IMR-90 (cell line): Measurements from ENCODE around the gene ZFTA. TPM values are rescaled to one million over a fixed set of nuclear protein-coding genes. Genes with fewer than 3 reads are reported as not detected.

Source experiments
- ATAC-seq: fragments of 200-7000 bp; cut with Tn5 transposase; 2 replicates; pipeline ENCODE4 v1.9.1; 2020; ENCODE audit warnings: low read depth, mild to moderate bottlenecking, moderate library complexity
- BruUV-seq: library from RNA; stranded (reverse); fragments of 400-500 nt; replicated peaks from 2 replicates; lab custom pipeline; 2021; lab: Mats Ljungman, UMichigan
- CTCF ChIA-PET: fragments of 300-600 bp; formaldehyde crosslinking; extraction: SDS; loops from one replicate; lab custom pipeline; 2021; ENCODE audit warnings: antibody characterized with exemption; lab: Yijun Ruan, JAX
- POLR2A ChIA-PET: fragments of 300-600 bp; sonication (Branson Sonifier 250); formaldehyde crosslinking; loops from one replicate; lab custom pipeline; 2022; ENCODE audit warnings: antibody characterized with exemption; ENCODE audit not compliant: unreplicated experiment; lab: Charles Lee
- DNase-seq: peaks from one replicate; pipeline ENCODE4 v3.0.0; 2013
- H2AFZ ChIP-seq: replicated peaks from 2 replicates; pipeline ENCODE3; 2013; ENCODE audit warnings: low read length, mild to moderate bottlenecking; ENCODE audit not compliant: poor library complexity
- H2AK5ac ChIP-seq: 2 replicates; pipeline ENCODE4 v1.6.1; 2013; ENCODE audit warnings: low read depth, low read length, inconsistent platforms
- H2AK9ac ChIP-seq: replicated peaks from 2 replicates; pipeline ENCODE3; 2013; ENCODE audit warnings: mild to moderate bottlenecking, low read depth, low read length, moderate library complexity; ENCODE audit not compliant: poor library complexity
- H2BK120ac ChIP-seq: 2 replicates; pipeline ENCODE4 v1.6.1; 2013; ENCODE audit warnings: low read depth, low read length, inconsistent platforms
- H2BK15ac ChIP-seq: 3 replicates; pipeline ENCODE4 v1.6.1; 2013; ENCODE audit warnings: low read depth, low read length, inconsistent platforms
- H2BK20ac ChIP-seq: 2 replicates; pipeline ENCODE4 v1.6.1; 2013; ENCODE audit warnings: low read depth, mild to moderate bottlenecking, inconsistent platforms, low read length, moderate library complexity
- H2BK5ac ChIP-seq: 2 replicates; pipeline ENCODE4 v1.6.1; 2013; ENCODE audit warnings: mild to moderate bottlenecking, low read depth, low read length, inconsistent platforms; ENCODE audit not compliant: poor library complexity, severe bottlenecking
- H3K14ac ChIP-seq: replicated peaks from 2 replicates; pipeline ENCODE4 v1.6.1; 2013; ENCODE audit warnings: low read depth, low read length, inconsistent platforms
- H3K18ac ChIP-seq: 2 replicates; pipeline ENCODE4 v1.6.1; 2013; ENCODE audit warnings: low read depth, low read length, control low read depth
- H3K23ac ChIP-seq: 2 replicates; pipeline ENCODE4 v1.6.1; 2013; ENCODE audit warnings: low read depth, low read length, inconsistent platforms
- H3K27ac ChIP-seq: 2 replicates; pipeline ENCODE4 v1.5.1; 2013; ENCODE audit warnings: mild to moderate bottlenecking, control low read depth, low read length; ENCODE audit not compliant: insufficient read depth
- H3K27me3 ChIP-seq: 2 replicates; pipeline ENCODE4 v1.6.1; 2013; ENCODE audit warnings: low read length; ENCODE audit not compliant: control insufficient read depth, insufficient read depth
- H3K36me3 ChIP-seq: 2 replicates; pipeline ENCODE4 v1.6.1; 2013; ENCODE audit warnings: low read length, mixed read lengths; ENCODE audit not compliant: control insufficient read depth, insufficient read depth
- H3K4ac ChIP-seq: 2 replicates; pipeline ENCODE4 v1.6.1; 2013; ENCODE audit warnings: low read depth, low read length, inconsistent platforms
- H3K4me1 ChIP-seq: 2 replicates; pipeline ENCODE4 v1.6.1; 2013; ENCODE audit warnings: low read length, mixed read lengths; ENCODE audit not compliant: control insufficient read depth, insufficient read depth
- H3K4me2 ChIP-seq: 2 replicates; pipeline ENCODE4 v1.6.1; 2013; ENCODE audit warnings: low read depth, mild to moderate bottlenecking, control low read depth, low read length, moderate library complexity
- H3K4me3 ChIP-seq: 2 replicates; pipeline ENCODE4 v1.5.1; 2013; ENCODE audit warnings: low read depth, mild to moderate bottlenecking, control low read depth, low read length, moderate library complexity; ENCODE audit not compliant: insufficient read depth
- H3K56ac ChIP-seq: 2 replicates; pipeline ENCODE4 v1.6.1; 2013; ENCODE audit warnings: low read length, inconsistent platforms; ENCODE audit not compliant: insufficient read depth; ENCODE audit errors: extremely low read depth
- H3K79me1 ChIP-seq, 2 experiments: 2 replicates each; pipeline ENCODE4 v1.6.1; 2013; ENCODE audit warnings: low read length in 2 of 2, inconsistent platforms in 1 of 2, low read depth in 1 of 2
- H3K9ac ChIP-seq: 2 replicates; pipeline ENCODE4 v1.6.1; 2013; ENCODE audit warnings: low read depth, low read length, control low read depth
- H3K9me1 ChIP-seq: 2 replicates; pipeline ENCODE4 v1.6.1; 2013; ENCODE audit warnings: low read length, inconsistent platforms; ENCODE audit not compliant: insufficient read depth
- H3K9me3 ChIP-seq: 2 replicates; pipeline ENCODE4 v1.6.1; 2013; ENCODE audit warnings: low read length; ENCODE audit not compliant: control insufficient read depth, insufficient read depth
- H4K20me1 ChIP-seq: 2 replicates; pipeline ENCODE4 v1.6.1; 2013; ENCODE audit warnings: low read length, inconsistent platforms; ENCODE audit not compliant: insufficient read depth
- H4K5ac ChIP-seq: 2 replicates; pipeline ENCODE4 v1.6.1; 2013; ENCODE audit warnings: mild to moderate bottlenecking, low read depth, low read length, control low read depth
- H4K8ac ChIP-seq, 2 experiments: 2 replicates each; pipeline ENCODE4 v1.6.1; 2013; ENCODE audit warnings: low read depth in 2 of 2, low read length in 2 of 2, control low read depth in 1 of 2, inconsistent platforms in 1 of 2
- H4K91ac ChIP-seq: 2 replicates; pipeline ENCODE4 v1.6.1; 2013; ENCODE audit warnings: low read depth, low read length, inconsistent platforms; ENCODE audit not compliant: insufficient read depth
- FOS ChIP-seq: fragments of 150-350 bp; IDR thresholded peaks from 2 replicates; pipeline ENCODE4 v1.6.1; 2016; ENCODE audit warnings: low read depth, low read length
- MAZ ChIP-seq: IDR thresholded peaks from 2 replicates; pipeline ENCODE4 v1.6.1; 2012; ENCODE audit warnings: low read depth, mild to moderate bottlenecking, low read length, improper control_type of control experiment, moderate library complexity, borderline replicate concordance
- NFE2L2 ChIP-seq: fragments of 150-350 bp; IDR thresholded peaks from 2 replicates; pipeline ENCODE4 v1.6.1; 2016; ENCODE audit warnings: low read depth, mild to moderate bottlenecking, low read length
- RFX5 ChIP-seq: IDR thresholded peaks from 2 replicates; pipeline ENCODE4 v1.8.0; 2012; ENCODE audit warnings: low read depth, mild to moderate bottlenecking, low read length, moderate library complexity
- WGBS, 2 experiments: methylation state at CpG; one replicate each; pipeline versions ENCODE4 v1.1.5 to v1.1.7; 2013; ENCODE audit warnings: missing lambda C conversion rate in 2 of 2; ENCODE audit not compliant: insufficient read length in 1 of 2; ENCODE audit errors: extremely low coverage in 2 of 2; 5-methylcytosine and 5-hydroxymethylcytosine counted together
- dilution Hi-C: fragments of 300-500 bp; cut with HindIII; formaldehyde crosslinking; loops from one replicate; pipeline ENCODE4 v1.14.3; 2018; ENCODE audit warnings: low sequenced_read_pairs; ENCODE audit not compliant: unreplicated experiment
- in situ Hi-C: fragments of 300-500 bp; cut with MboI; formaldehyde crosslinking; loops from 3 replicates; pipeline ENCODE4 v1.14.3; 2019; ENCODE audit warnings: low sequenced_read_pairs, inconsistent platforms, mixed read lengths
- intact Hi-C: fragments of 100-400 bp; cut with micrococcal nuclease; formaldehyde crosslinking; loops from 2 replicates; pipeline ENCODE4 v1.10.0; 2022
- polyA plus RNA-seq, 3 experiments: library from polyadenylated mRNA; depleted of rRNA; stranded (reverse); fragments of >200 nt; gene quantifications; 2 replicates each; pipeline ENCODE4 v1.2.3, GENCODE V29; 2012; ENCODE audit warnings: low replicate concordance in 1 of 3
- total RNA-seq: library from RNA; depleted of rRNA; stranded (reverse); fragments of >200 nt; gene quantifications from 2 replicates; pipeline ENCODE4 v1.2.3, GENCODE V29; 2012

Gene ZFTA
- total and polyA plus RNA-seq, 2 of the 4 experiments (the other 2 are of a cell fraction), result 5.4 to 8.1 TPM

DNA sequence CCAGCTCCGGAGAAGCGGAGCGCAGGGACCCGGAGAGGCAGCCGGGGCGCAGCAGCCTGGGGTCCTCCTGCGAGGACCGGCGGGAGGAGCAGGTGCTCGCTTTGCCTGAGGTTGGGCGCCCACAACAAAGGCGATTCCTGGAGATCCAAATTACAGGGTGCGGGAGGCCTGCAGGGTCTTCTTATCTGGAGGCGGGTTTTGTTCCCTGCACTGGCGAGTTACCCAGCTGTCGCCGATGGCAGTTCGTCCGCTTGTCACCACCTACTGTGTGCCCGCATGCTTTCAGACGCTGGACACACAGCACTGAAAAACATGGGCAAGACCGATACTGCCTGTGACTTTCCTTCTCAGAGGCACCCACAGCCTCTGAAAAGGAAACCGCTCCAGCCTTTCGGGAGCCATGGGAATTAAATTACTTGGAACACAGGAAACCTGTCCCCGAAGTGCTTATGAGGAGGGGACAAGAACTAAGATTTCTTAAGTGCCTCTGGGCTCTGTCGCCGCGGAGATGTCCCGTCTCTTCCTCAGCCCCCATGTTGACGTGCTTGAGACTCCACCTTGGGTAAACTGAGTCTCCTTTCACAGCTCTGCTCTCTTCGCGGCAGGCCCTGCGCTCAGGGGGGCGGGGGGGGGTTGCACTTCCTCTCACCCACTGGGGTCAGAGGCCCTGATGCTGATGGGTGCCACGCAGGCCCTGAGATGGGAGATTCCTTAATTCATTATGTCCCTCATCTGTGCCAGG, 1.3 kb upstream of the ZFTA start (continued):
- no peak for TF ChIP-seq RFX5
- no peak for TF ChIP-seq NFE2L2

DNA sequence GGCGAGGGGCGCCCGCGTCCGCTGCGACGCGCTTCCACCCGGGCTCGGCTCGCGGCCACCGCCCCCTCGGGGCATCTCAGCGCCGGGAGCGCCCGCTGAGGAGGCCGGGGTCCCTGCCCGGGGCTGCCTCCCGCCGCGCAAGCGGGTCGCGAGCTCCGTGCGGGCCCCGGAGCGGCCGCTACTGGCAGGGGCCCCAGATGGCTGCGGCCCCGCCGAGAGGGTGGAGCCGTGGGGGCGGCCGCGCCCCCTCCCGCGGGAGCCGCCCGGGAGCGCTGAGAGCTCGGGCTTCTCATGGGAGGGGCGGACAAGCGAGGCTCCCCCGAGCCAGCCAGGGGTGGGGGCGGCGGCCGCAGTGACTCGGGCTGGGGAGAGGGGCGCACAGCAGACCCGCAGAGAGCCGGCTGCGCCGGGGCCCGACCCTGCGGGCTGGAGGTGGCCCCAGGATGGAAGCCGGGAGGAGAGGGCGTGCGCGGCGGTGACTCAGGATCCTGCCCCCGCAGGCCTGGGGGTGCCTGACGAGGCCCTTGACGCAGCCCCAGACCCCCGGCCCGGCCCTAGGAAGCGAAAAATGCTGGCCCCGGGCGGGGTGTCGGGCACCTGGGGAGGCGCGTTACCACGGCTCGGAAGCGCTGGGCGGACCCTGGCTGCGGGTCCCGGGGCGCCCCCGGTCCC, 603 bp upstream of the ZFTA start:
- no peaks in the 10 kb centered on the region for H3K27me3 ChIP-seq
- ATAC-seq, result peak; percentile 60
- BruUV-seq, result no TSS peak
- no peak overlapping the region for H2BK20ac ChIP-seq
- POLR2A ChIA-PET, result no interaction called here
- in situ Hi-C loops, result loop anchor here (10.0 kb wide), 1 partner anchor 176 kb away; no protein-coding TSS in a partner anchor
- peak overlapping the region; percentile 35; the same call in 1 of the 2 replicates for H3K9ac ChIP-seq
- peak overlapping the region; percentile 68 for H2BK5ac ChIP-seq
- peaks cover 7% of the 10 kb centered on the region for H3K9me1 ChIP-seq
- H2AK9ac ChIP-seq, result peak overlapping the region; percentile 89
- H4K5ac ChIP-seq, result no peak overlapping the region
- peak overlapping the region; percentile 57 for H3K4ac ChIP-seq
- intact Hi-C loops, result loop anchor here (2.0 kb wide), 3 partner anchors 44 to 384 kb away; partner anchors contain the start of gene SPINDOC
- DNase-seq, result no peak
- H2BK120ac ChIP-seq, result no peak overlapping the region
- no peak overlapping the region for H4K91ac ChIP-seq
- H2AK5ac ChIP-seq, result no peak overlapping the region
- H2BK15ac ChIP-seq, result no peak overlapping the region
- peak overlapping the region; percentile 58; the same call in 1 of the 2 replicates for H3K27ac ChIP-seq
- peaks cover 15% of the 10 kb centered on the region for H3K4me1 ChIP-seq
- H4K8ac ChIP-seq, result peak overlapping the region; percentile 13 to 43; a peak in 2 of 4 replicates
- H3K36me3 ChIP-seq, result peaks cover 10% of the 10 kb centered on the region
- TF ChIP-seq FOS (no peak), MAZ (peak; percentile 41)
- peaks cover 7 to 30% of the 10 kb centered on the region in 2 experiments for H3K79me1 ChIP-seq
- H3K4me3 ChIP-seq, result peak overlapping the region; percentile 59
- CTCF ChIA-PET, result interaction anchor here (1.0 to 1.6 kb wide), 2 partner anchors 11 to 66 kb away, joined by 3 to 4 read pairs; no protein-coding TSS in a partner anchor
- no peak overlapping the region for H3K18ac ChIP-seq
- H3K4me2 ChIP-seq, result peak overlapping the region; percentile 65; the same call in 1 of the 2 replicates
- dilution Hi-C loops, result no loop called here
- peak overlapping the region; percentile 96 for H2AFZ ChIP-seq
- H4K20me1 ChIP-seq, result peaks cover 25% of the 10 kb centered on the region
- 0 out of 2 replicates have a peak overlapping the region, but pooled peaks have one; percentile 24 for H3K56ac ChIP-seq
- 1% methylated on average over 38 of the region's 82 CpGs; no CpG with 5 or more reads in 1 of the 2 experiments for WGBS, 2 experiments
- no peak overlapping the region; the same call in 1 of the 2 replicates for H3K14ac ChIP-seq
- no peaks in the 10 kb centered on the region for H3K9me3 ChIP-seq
- H3K23ac ChIP-seq, result no peak overlapping the region
